Dermis microvascular lymphatic vessel endothelial cell (primary cell): ENCODE measurements around the gene TPI1. TPM values are rescaled to one million over a fixed set of nuclear protein-coding genes. Genes with fewer than 3 reads are reported as not detected.

Source experiments
- DNase-seq, 2 donors: peaks; one replicate each; pipeline versions ENCODE4 v3.0.0 to v3.0.0-alpha.2; 2010; ENCODE audit warnings: low read depth in 2 of 2
- total RNA-seq: library from RNA; depleted of rRNA; stranded (reverse); fragments of >200 nt; gene quantifications from 2 replicates; pipeline ENCODE4 v1.2.1, GENCODE V29; 2014

The TPI1 gene
- total RNA-seq, 1 donor from 2014 or later: 977 TPM

GRCh38 chr12:6916426-6917200 lies 49.3 kb downstream of the TPI1 start:
- DNase-seq: no peak

- DNase-seq: no peak
Measured at GRCh38 chr12:6917491-6918231, 50.3 kb downstream of the TPI1 start.

- no peak for DNase-seq
Measured at GRCh38 chr12:6919588-6919987, 52.3 kb downstream of the TPI1 start.

Other genes with a start within 250 kb of the TPI1 start
- under 0.01 TPM in 1 of 2 replicates, not detected in the other for gene LPAR5, start 231.6 kb upstream of the TPI1 start, total RNA-seq
- gene ACRBP, start 220.1 kb upstream of the TPI1 start, total RNA-seq: 0.39 and 0.51 TPM in 2 replicates
- gene ING4, start 204.4 kb upstream of the TPI1 start, total RNA-seq: 31.1 and 41.1 TPM in 2 replicates
- gene ZNF384, start 178.2 kb upstream of the TPI1 start, total RNA-seq: 6.4 and 11.6 TPM in 2 replicates
- not detected in 2 replicates for gene PIANP, start 166.7 kb upstream of the TPI1 start, total RNA-seq
- gene COPS7A, start 143.5 kb upstream of the TPI1 start, total RNA-seq: 35.8 and 50.4 TPM in 2 replicates
- gene MLF2, start 114.4 kb upstream of the TPI1 start, total RNA-seq: 76.4 and 115 TPM in 2 replicates
- gene PTMS, start 101.2 kb upstream of the TPI1 start, total RNA-seq: 43.3 and 50.8 TPM in 2 replicates
- under 0.01 and 0.13 TPM in 2 replicates for gene LAG3, start 95.0 kb upstream of the TPI1 start, total RNA-seq
- gene CD4, start 78.0 kb upstream of the TPI1 start, total RNA-seq: not detected in 2 replicates
- 0.51 and 0.76 TPM in 2 replicates for gene GPR162, start 45.7 kb upstream of the TPI1 start, total RNA-seq
- 18.2 and 22.6 TPM in 2 replicates for gene P3H3, start 39.1 kb upstream of the TPI1 start, total RNA-seq
- gene GNB3, start 26.6 kb upstream of the TPI1 start, total RNA-seq: 0.13 and 0.25 TPM in 2 replicates
- gene CDCA3, start 16.2 kb upstream of the TPI1 start, total RNA-seq: 5.7 and 11.8 TPM in 2 replicates
- gene USP5, start 15.4 kb upstream of the TPI1 start, total RNA-seq: 82.5 and 83.7 TPM in 2 replicates
- gene SPSB2, start 5.8 kb downstream of the TPI1 start, total RNA-seq: 2.9 and 3.3 TPM in 2 replicates
- gene LRRC23, start 37.3 kb downstream of the TPI1 start, total RNA-seq: 2.0 and 2.1 TPM in 2 replicates
- gene ENO2, start 47.0 kb downstream of the TPI1 start, total RNA-seq: 1.0 and 1.4 TPM in 2 replicates
- gene ATN1, start 60.4 kb downstream of the TPI1 start, total RNA-seq: 5.1 and 12.1 TPM in 2 replicates
- not detected in 2 replicates for gene RNU7-1, start 76.3 kb downstream of the TPI1 start, total RNA-seq
- 88.7 and 206 TPM in 2 replicates for gene C12orf57, start 76.5 kb downstream of the TPI1 start, total RNA-seq
- 2.4 and 2.6 TPM in 2 replicates for gene PTPN6, start 83.8 kb downstream of the TPI1 start, total RNA-seq
- gene PHB2, start 103.1 kb downstream of the TPI1 start, total RNA-seq: 158 and 184 TPM in 2 replicates
- gene EMG1, start 103.4 kb downstream of the TPI1 start, total RNA-seq: 30.2 and 30.8 TPM in 2 replicates
- 9.7 and 11.3 TPM in 2 replicates for gene LPCAT3, start 150.9 kb downstream of the TPI1 start, total RNA-seq
- 0.13 TPM in 2 replicates for gene C1S, start 193.2 kb downstream of the TPI1 start, total RNA-seq
- gene C1R, start 224.9 kb downstream of the TPI1 start, total RNA-seq: 0.77 and 1.1 TPM in 2 replicates
- 13.4 and 15.6 TPM in 2 replicates for gene C1RL, start 241.7 kb downstream of the TPI1 start, total RNA-seq